ENCODE measurements around the gene CCDC97. TPM values are rescaled to one million over a fixed set of nuclear protein-coding genes. Genes with fewer than 3 reads are reported as not detected.

CCDC97 gene
- total RNA-seq, 1 experiment from 2014 or later: 16.3 TPM

DNA sequence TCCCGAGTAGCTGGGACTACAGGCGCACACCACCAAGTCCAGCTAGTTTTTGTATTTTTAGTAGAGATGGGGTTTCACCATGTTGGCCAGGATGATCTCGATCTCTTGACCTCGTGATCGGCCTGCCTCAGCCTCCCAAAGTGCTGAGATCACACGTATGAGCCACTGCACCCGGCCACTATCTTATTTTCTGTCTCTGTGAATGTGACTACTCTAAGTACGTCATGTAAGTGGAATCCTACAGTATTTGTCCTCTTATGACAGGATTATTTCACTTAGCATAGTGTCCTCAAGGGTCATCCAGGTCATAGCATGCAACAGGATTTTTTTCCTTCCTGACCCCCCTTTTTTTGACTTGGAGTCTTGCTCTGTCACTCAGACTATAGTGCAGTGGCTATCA is 61.6 kb downstream of the CCDC97 start:
- DNase-seq (ENCODE audit: low read depth): no peak
- in situ Hi-C loops (cut with HindIII; ENCODE audit: low pct_unique_long_range_greater_than_20kb, low sequenced_read_pairs): no loop called here

DNA sequence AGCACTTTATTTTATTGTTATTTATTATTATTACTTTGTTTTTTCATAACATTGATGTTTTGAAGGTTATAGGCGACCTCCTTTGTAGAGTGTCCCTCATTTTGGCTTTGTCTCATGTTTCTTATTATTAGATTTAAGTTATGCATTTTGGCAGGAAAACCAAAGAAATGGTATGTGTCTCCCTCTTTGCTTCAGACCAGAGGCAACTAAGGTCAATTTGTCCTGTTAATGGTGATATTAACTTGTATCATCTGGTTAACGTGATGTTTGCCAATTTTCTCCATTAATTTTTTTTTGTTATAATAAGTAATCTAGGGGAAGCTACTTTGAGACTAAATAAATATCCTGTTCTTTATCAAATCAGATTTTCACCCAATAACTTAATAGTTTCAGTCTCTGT is 62.5 kb downstream of the CCDC97 start:
- DNase-seq (ENCODE audit: low read depth): no peak
- in situ Hi-C loops (cut with HindIII; ENCODE audit: low pct_unique_long_range_greater_than_20kb, low sequenced_read_pairs): no loop called here

DNA sequence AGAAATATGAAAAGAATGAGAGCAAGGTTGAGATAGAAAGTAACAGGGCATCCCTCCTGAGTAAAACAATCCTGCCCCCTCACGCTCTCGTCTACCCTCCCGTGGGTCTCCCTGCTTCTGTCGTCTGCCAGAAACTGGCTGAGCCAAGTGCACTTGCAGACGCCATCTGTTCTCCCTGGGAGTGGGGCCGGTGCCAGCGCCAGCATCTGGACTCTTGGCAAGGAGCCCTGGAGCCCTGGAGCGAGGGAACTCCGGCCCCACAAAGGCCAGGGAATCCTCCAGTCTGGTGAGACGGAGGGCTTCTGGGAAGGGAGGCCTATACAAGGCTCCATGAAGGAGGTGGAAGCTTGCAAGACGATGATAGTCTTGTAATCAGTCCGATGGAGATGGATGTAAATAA is 64.0 kb downstream of the CCDC97 start:
- DNase-seq (ENCODE audit: low read depth): no peak
- in situ Hi-C loops (cut with HindIII; ENCODE audit: low pct_unique_long_range_greater_than_20kb, low sequenced_read_pairs): no loop called here

Other genes with a start within 250 kb of the CCDC97 start
- not detected in 2 replicates for gene CYP2A13, start 221.7 kb upstream of the CCDC97 start, total RNA-seq (2014; rRNA removed; shearing (Covaris generic); ENCODE audit: low replicate concordance)
- gene CYP2F1, start 195.7 kb upstream of the CCDC97 start, total RNA-seq (2014; rRNA removed; shearing (Covaris generic); ENCODE audit: low replicate concordance): not detected in 2 replicates
- 10.6 and 40.2 TPM in 2 replicates for gene CYP2S1, start 117.0 kb upstream of the CCDC97 start, total RNA-seq (2014; rRNA removed; shearing (Covaris generic); ENCODE audit: low replicate concordance)
- gene AXL, start 90.9 kb upstream of the CCDC97 start, total RNA-seq (2014; rRNA removed; shearing (Covaris generic); ENCODE audit: low replicate concordance): 349 and 418 TPM in 2 replicates
- gene HNRNPUL1, start 45.8 kb upstream of the CCDC97 start, total RNA-seq (2014; rRNA removed; shearing (Covaris generic); ENCODE audit: low replicate concordance): 136 and 137 TPM in 2 replicates
- gene TGFB1, start 43.8 kb downstream of the CCDC97 start, total RNA-seq (2014; rRNA removed; shearing (Covaris generic); ENCODE audit: low replicate concordance): 5.2 and 7.2 TPM in 2 replicates
- 15.1 and 35.0 TPM in 2 replicates for gene B9D2, start 54.0 kb downstream of the CCDC97 start, total RNA-seq (2014; rRNA removed; shearing (Covaris generic); ENCODE audit: low replicate concordance)
- 4.1 and 7.5 TPM in 2 replicates for gene TMEM91, start 66.4 kb downstream of the CCDC97 start, total RNA-seq (2014; rRNA removed; shearing (Covaris generic); ENCODE audit: low replicate concordance)
- gene EXOSC5, start 87.2 kb downstream of the CCDC97 start, total RNA-seq (2014; rRNA removed; shearing (Covaris generic); ENCODE audit: low replicate concordance): 78.5 and 97.8 TPM in 2 replicates
- gene BCKDHA, start 87.6 kb downstream of the CCDC97 start, total RNA-seq (2014; rRNA removed; shearing (Covaris generic); ENCODE audit: low replicate concordance): 121 and 196 TPM in 2 replicates
- 0.41 TPM in 1 of 2 replicates, not detected in the other for gene B3GNT8, start 117.2 kb downstream of the CCDC97 start, total RNA-seq (2014; rRNA removed; shearing (Covaris generic); ENCODE audit: low replicate concordance)
- 68.5 and 79.9 TPM in 2 replicates for gene DMAC2, start 129.7 kb downstream of the CCDC97 start, total RNA-seq (2014; rRNA removed; shearing (Covaris generic); ENCODE audit: low replicate concordance)
- not detected in 2 replicates for gene ERICH4, start 133.0 kb downstream of the CCDC97 start, total RNA-seq (2014; rRNA removed; shearing (Covaris generic); ENCODE audit: low replicate concordance)